ENCODE results near the gene BPHL.
"Not testable (repeated sequence)": the region's sequence is repeated elsewhere in the genome, so short reads cannot be mapped to it uniquely, and the experiment has no call there.

The BPHL gene

GRCh38 chr6:3156184-3157130 lies 37.9 kb downstream of the BPHL start:
- DNase-seq (ENCODE audit: low read depth in 2 of 2), result not testable (repeated sequence)

GRCh38 chr6:3157131-3157933 lies 38.8 kb downstream of the BPHL start, which contains the start of gene TUBB2A:
TSS of gene TUBB2A (minus strand) at chr6:3157544. CDS start at chr6:3157463, 81 bp downstream.
- DNase-seq (ENCODE audit: low read depth in 2 of 2), result peak; percentile 67 to 81

DNA sequence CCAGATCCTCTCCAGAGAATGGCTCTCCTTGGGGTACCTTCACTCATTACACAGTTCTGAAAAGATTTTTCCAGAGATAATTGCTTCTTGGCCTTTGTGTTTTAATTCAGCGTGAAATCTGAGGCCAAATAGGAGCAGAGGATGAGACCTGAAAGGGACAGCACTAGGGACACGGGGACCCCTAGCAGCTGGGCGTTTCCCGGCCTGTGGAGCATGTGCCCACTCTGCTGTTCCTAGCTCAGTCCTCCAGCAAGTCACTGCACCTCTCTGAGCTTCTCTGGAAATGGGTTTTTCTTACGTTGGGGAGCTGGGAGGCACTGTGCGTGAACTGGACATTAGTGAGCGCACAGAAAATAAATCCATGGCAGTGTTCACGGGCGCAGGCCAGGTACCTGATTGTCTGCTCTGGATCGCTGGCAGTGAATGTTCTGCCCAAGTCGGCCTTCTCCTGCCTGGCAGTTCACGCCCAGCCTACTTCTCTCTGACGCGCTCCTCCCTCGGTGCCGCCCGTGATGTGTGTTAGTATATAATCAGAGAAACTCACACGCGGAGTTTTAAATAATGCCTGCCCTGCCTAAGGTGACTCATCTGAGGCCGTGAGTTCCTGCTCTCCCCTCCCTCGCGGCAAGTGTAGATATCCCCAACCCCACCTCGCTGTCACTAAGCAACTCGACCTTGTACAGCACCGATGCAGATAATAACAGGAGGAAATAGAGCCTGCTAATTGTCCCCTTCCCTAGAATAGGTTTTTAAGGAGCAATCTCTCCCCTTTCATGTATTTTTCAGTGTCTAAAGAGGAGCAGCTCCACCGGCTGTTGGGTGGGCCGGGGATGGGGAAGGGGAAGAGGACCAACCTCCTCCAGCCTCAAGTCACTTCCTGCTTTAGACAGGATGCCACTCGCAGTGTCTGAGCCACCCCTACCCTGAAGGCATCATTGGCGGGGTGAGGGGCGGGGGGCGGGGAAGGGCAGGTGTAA lies 41.6 kb downstream of the BPHL start:
- peak; percentile 44 to 72 for DNase-seq (ENCODE audit: low read depth in 2 of 2)

DNA sequence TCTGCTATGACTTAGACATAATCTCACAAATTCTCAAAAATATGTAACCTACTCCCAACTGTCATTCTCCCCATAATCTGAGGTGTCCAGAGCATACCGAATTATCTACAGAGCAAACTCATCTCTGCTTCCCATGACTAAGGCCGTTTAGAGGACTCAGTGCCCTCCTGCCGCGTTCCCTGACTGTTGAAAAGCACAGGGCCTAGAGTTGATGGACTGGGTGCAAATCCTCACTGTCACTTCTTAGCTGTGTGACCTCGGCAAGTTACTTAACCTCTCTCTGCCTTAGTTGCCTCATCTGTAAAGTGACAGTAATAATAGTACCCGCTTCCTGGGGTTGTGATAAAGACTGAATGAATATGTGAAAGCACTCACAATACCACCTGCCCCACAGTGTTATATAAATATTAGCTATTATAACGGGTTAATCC lies 43.6 kb downstream of the BPHL start:
- no peak for DNase-seq (ENCODE audit: low read depth in 2 of 2)

- DNase-seq (ENCODE audit: low read depth in 2 of 2), result peak; percentile 23 to 42
Observed at GRCh38 chr6:3162565-3163247, 44.2 kb downstream of the BPHL start.

DNA sequence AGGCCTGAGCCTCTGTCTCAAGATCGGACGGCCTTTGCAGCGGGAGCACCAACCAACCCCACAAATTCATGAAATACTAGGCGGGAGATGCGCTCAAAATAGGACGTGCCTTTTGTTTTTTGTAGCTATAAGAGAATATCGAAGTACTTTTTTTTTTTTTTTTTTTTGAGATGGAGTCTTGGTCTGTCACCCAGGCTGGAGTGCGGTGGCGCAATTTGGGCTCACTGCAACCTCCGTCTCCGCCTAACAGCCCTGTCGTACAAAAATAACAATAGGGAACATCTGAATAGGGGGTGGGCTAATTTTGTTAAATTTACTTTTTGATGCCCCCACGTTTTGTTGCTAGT lies 44.7 kb downstream of the BPHL start:
- no peak for DNase-seq (ENCODE audit: low read depth in 2 of 2)

DNA sequence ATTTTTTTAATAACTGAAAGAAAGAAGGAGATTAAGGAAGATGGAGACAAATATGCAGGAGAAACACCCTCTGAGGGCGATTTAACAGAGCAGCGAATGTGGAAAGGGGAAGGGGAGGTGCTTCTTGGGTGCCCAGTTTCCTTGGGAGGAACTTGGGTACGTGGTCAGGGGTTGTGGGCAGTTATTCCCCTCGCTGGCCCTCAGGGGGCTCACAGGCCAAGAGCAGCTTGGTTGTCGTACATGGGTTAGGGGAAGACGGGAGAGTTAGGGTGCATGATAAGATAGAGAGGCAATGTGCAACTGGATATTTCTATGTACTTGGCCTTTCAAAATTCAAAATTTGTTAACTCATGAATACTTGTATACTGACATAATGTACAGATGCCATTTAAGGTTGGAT lies 45.9 kb downstream of the BPHL start:
- DNase-seq (ENCODE audit: low read depth in 2 of 2), result no peak

GRCh38 chr6:3165631-3166534 lies 47.4 kb downstream of the BPHL start:
- DNase-seq (ENCODE audit: low read depth in 2 of 2), result no peak

GRCh38 chr6:3166535-3167225 lies 48.2 kb downstream of the BPHL start:
- not testable (repeated sequence) for DNase-seq (ENCODE audit: low read depth in 2 of 2)

DNA sequence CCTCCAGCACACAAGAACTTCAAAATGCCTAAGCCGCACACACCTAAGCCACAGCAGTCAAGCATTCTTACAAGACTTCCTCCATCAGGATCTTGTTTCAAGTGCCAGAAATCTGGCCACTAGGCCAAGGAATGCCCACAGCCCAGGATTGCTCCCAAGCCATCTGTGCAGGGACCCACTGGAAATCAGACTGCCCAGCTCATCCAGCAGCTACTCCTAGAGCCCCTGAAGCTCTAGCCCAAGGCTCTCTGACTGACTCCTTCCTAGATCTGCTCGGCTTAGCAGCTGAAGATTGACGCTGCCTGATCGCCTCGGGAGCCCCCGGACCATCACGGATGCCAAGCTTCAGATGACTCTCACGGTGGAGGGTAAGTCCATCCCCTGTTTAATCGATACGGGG lies 49.5 kb downstream of the BPHL start:
- DNase-seq (ENCODE audit: low read depth in 2 of 2), result not testable (repeated sequence)

- not testable (repeated sequence) for DNase-seq (ENCODE audit: low read depth in 2 of 2)
Observed at GRCh38 chr6:3170676-3171075, 52.2 kb downstream of the BPHL start.

DNA sequence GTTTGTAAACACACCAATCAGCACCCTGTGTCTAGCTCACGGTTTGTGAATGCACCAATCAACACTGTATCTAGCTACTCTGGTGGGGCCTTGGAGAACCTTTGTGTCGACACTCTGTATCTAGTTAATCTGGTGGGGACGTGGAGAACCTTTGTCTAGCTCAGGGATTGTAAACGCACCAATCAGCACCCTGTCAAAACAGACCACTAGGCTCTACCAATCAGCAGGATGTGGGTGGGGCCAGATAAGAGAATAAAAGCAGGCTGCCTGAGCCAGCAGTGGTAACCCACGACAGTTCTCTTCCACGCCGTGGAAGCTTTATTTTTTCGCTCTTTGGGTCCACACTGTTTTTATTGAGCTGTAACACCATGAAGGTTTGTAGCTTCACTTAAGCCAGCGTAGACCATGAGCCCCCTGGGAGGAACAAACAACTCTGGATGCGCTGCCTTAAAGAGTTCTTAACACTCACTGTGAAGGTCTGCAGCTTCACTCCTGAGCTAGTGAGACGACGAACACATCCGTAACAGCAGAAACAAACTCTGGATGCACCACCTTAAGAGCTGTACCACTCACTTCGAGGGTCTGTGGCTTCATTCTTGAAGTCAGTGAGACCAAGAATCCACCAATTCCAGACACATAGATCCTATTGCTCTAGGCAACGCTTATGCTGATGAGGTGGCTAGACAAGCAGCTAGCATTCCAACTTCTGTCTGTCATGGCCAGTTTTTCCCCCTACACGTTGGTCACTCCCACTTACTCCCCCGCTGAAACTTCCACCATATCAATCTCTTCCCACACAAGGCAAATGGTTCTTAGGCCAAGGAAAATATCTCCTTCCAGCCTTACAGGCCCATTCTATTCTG lies 53.0 kb downstream of the BPHL start:
- DNase-seq (ENCODE audit: low read depth in 2 of 2), result not testable (repeated sequence)

DNA sequence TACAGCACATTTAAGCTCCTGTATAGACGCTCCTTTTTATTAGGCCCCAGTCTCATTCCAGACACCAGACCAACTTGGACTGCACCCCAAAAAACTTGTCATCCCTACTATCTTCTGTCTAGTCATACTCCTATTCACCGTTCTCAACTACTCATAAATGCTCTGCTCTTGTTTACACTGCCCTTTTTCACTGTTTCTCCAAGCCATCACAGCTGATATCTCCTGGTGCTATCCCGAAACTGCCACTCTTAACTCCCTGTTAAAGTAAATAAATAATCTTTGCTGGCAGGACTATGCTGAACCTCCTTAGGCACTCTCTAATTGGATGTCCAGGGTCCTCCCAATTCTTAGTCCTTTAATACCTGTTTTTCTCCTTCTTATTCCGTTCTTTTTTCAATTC lies 54.3 kb downstream of the BPHL start:
- DNase-seq (ENCODE audit: low read depth in 2 of 2), result not testable (repeated sequence)

- DNase-seq (ENCODE audit: low read depth in 2 of 2), result not testable (repeated sequence)
Observed at GRCh38 chr6:3173636-3174089, 55.2 kb downstream of the BPHL start.

- no peak for DNase-seq (ENCODE audit: low read depth in 2 of 2)
Observed at GRCh38 chr6:3175715-3176402, 57.3 kb downstream of the BPHL start.

GRCh38 chr6:3176562-3177355 lies 58.2 kb downstream of the BPHL start:
- peak in 1 of 2 donors; percentile 31 for DNase-seq (ENCODE audit: low read depth in 2 of 2)

- not testable (repeated sequence) for DNase-seq (ENCODE audit: low read depth in 2 of 2)
Observed at GRCh38 chr6:3178666-3179065, 60.2 kb downstream of the BPHL start.
